ENCODE measurements around the gene TMEM240.

DNA sequence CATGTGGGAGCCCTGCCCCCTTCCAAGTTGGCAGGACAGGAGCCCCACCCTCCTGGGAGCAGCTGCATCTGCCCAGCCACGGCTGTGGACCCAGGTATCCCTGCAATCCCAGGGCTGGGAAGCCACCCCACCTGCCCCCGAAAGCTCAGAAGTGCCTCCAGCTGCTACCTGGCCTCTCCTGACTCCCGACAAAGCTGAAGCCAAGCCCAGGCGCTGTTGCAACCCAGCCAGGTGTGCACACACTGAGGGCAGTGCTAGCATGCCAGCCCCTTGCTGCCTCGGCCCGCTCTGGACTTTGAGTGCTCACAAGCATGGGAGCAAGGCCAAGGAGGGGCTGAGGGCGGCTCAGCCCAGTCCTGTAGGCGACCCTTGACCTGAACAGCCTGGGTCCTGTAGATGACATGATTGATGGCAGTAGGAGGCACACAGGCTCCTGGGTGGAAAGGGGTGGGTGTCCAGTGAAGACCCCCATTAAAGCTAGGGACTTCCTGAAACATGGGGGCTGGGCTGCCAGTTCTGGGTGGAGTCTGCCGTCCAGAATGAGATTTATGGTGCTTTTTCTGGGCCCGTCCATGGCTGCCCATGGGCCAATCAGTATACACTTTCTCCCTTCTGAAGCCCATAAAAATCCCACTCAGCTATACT, 37.1 kb upstream of the TMEM240 start:
- TF ChIP-seq, protein P1, sequence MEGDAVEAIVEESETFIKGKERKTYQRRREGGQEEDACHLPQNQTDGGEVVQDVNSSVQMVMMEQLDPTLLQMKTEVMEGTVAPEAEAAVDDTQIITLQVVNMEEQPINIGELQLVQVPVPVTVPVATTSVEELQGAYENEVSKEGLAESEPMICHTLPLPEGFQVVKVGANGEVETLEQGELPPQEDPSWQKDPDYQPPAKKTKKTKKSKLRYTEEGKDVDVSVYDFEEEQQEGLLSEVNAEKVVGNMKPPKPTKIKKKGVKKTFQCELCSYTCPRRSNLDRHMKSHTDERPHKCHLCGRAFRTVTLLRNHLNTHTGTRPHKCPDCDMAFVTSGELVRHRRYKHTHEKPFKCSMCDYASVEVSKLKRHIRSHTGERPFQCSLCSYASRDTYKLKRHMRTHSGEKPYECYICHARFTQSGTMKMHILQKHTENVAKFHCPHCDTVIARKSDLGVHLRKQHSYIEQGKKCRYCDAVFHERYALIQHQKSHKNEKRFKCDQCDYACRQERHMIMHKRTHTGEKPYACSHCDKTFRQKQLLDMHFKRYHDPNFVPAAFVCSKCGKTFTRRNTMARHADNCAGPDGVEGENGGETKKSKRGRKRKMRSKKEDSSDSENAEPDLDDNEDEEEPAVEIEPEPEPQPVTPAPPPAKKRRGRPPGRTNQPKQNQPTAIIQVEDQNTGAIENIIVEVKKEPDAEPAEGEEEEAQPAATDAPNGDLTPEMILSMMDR (conservative IDR thresholded peaks at IDR 0.05; ENCODE audit: low read depth, low read length), result no peak
- TF ChIP-seq EZH2 (IDR thresholded peaks at IDR 0.05; ENCODE audit: low read length, unreplicated experiment), result no peak

Data from PC-3 (cell line).